HFF-Myc (cell line): ENCODE measurements around the gene LGSN.

ENCODE experiments used
- DNase-seq: peaks from one replicate; pipeline ENCODE4 v3.0.0-alpha.2; 2011; ENCODE audit warnings: low read depth; ENCODE audit errors: extremely low read depth
- H3K4me3 ChIP-seq: replicated peaks from 2 replicates; pipeline ENCODE4 v1.5.1; 2011; ENCODE audit warnings: low read depth, mild to moderate bottlenecking, control low read depth, low read length
- CTCF ChIP-seq: IDR thresholded peaks from 2 replicates; pipeline ENCODE4 v1.5.1; 2012; ENCODE audit warnings: mild to moderate bottlenecking, low read depth, low read length, control low read depth; ENCODE audit errors: missing control alignments

LGSN gene

GRCh38 chr6:63307581-63308246 is 12.1 kb downstream of the LGSN start:
- TF ChIP-seq CTCF: peak; percentile 44
- peak; percentile 16 for DNase-seq
- H3K4me3 ChIP-seq: no peak overlapping the region

- TF ChIP-seq CTCF: no peak
- no peak for DNase-seq
These were observed 13.4 kb downstream of the LGSN start for GRCh38 chr6:63306420-63306819.

GRCh38 chr6:63305277-63305676 is 14.5 kb downstream of the LGSN start:
- H3K4me3 ChIP-seq: no peak overlapping the region
- DNase-seq: no peak
- TF ChIP-seq CTCF: no peak

More at GRCh38 chr6:63306420-63306819, 13.4 kb downstream of the LGSN start:
- no peak overlapping the region for H3K4me3 ChIP-seq

GRCh38 chr6:63303476-63303875 is 16.3 kb downstream of the LGSN start:
- no peak for TF ChIP-seq CTCF
- H3K4me3 ChIP-seq: no peak overlapping the region

GRCh38 chr6:63299667-63300066 is 20.1 kb downstream of the LGSN start:
- no peak overlapping the region for H3K4me3 ChIP-seq
- no peak for DNase-seq
- TF ChIP-seq CTCF: no peak

More at GRCh38 chr6:63303476-63303875, 16.3 kb downstream of the LGSN start:
- no peak for DNase-seq

GRCh38 chr6:63295553-63296194 is 24.1 kb downstream of the LGSN start:
- no peak for DNase-seq
- no peak overlapping the region for H3K4me3 ChIP-seq
- no peak for TF ChIP-seq CTCF

GRCh38 chr6:63290492-63291058 is 29.2 kb downstream of the LGSN start:
- no peak overlapping the region for H3K4me3 ChIP-seq
- DNase-seq: no peak
- TF ChIP-seq CTCF: no peak
